Erythroblast (primary cell): ENCODE results near the gene IL12RB2.

Experiments
- DNase-seq, 2 experiments: peaks; one replicate each; lab custom pipeline; 2025; lab: John Stamatoyannopoulos, UW
- GATA1 ChIP-seq: IDR thresholded peaks from 2 replicates; pipeline ENCODE4 v1.6.1; 2011; ENCODE audit warnings: low read depth, mild to moderate bottlenecking, control low read depth, low read length, moderate library complexity
- POLR2A ChIP-seq: IDR thresholded peaks from 2 replicates; pipeline ENCODE4 v1.6.1; 2011; ENCODE audit warnings: mild to moderate bottlenecking, low read length

Gene IL12RB2

DNA sequence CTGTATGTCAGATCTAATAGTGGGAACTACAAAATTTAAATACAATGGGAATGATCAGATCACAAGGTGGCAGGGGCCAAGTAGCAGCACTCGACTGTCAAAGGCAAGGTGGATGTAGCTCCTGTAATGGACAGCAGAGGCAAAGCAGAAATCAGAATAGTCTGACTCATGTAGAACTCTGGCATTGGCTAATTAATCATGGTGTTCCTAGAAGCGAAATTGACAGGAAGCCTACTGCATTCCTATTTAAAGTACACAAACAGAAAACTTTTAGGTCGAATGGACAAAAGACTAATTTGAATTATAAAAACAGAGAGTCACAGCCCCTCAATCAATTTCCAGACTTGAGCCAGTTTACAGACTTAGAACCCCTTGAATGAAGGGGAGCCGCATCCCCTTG, 17.4 kb upstream of the IL12RB2 start:
- DNase-seq: no peak
- no peak for TF ChIP-seq GATA1
- TF ChIP-seq POLR2A: no peak

DNA sequence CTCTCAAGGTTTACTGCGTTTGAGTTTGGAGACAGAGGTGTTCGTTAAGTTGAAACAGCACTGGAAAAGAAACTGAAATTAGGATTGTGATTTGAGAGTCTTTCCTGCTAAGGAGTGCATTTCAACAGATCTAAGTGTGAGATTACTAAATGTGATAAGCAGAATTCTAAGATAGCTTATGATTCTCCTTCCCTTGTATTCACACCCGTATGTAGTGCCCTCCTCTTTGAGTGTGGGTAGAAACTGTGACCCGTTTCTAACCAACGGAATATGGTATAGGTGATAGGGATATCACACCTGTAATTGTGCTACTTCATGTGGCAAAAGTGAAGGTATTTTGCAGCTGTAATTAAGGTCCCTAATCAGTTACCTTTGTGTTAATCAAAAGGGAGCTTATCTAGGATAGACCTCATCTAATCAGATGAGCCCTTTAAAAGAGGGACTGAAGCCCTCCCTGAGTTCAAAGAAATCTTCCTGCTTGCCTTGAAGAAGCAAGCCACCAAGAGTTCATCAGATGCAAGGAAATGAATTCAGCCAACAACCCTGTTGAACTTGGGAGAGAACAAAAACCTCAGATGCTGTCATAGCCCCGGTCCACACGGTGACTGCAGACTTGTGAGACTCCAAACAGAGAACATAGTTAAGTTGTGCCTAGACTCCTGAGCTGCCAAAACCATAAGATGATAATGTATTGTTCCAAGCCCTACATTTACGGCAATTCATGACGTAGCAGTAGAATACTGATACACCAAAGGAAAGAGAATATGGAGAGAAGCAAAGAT, 12.6 kb upstream of the IL12RB2 start:
- TF ChIP-seq GATA1 (no peak), POLR2A (no peak)
- DNase-seq: no peak

DNA sequence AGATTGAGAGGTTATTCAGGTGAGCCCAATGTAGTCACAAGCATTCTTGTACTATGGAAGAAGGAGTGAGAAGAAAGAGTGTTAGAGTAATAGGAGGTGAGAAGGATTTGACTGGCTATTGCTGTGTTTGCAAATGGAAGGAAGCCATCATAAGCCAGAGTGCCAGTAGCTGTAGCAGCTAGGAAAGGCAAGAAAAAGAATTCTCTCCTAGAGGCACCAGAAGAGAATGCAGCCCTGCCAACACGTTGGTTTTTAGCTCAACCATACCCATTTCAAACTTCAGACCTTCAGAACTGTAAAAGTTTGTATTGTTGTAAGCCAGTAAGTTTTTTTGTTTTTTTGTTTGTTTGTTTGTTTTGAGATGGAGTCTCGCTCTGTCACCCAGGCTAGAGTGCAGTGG, 8.9 kb upstream of the IL12RB2 start:
- DNase-seq: no peak
- TF ChIP-seq GATA1: no peak

DNA sequence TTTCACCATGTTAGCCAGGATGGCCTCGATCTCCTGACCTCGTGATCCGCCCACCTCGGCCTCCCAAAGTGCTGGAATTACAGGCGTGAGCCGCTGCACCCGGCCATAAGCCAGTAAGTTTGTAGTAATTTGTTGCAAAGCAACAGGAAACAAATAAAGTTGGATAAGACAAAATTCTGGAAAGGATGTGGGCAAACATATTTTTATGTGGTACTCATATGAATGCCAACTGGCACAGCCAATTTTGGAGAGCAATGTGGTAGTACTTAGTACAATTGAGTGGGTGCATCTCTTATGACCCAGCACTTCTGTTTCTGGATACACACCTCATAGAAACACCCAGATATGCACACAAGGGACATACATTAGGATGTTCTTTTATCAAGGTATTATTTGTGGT, 8.4 kb upstream of the IL12RB2 start:
- DNase-seq: no peak
- TF ChIP-seq POLR2A (no peak), GATA1 (no peak)

DNA sequence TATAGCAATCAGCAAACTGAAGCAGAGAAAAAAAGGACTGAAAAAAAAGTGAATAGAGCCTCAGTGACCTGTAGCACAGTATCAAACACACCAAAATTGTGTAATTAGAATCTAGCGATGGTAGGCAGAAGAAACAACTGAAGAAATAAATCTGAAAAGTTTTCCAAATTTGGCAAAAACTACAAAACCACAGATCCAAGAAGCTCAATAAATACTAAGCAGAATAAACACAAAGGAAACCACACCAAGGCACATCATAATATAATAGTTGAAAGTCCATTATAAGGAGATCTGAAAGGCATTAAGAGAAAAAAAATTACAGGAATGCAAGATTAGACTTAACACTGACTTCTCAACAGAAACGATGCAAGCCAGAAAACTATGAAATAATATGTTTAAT, 7.1 kb upstream of the IL12RB2 start:
- DNase-seq: no peak

DNA sequence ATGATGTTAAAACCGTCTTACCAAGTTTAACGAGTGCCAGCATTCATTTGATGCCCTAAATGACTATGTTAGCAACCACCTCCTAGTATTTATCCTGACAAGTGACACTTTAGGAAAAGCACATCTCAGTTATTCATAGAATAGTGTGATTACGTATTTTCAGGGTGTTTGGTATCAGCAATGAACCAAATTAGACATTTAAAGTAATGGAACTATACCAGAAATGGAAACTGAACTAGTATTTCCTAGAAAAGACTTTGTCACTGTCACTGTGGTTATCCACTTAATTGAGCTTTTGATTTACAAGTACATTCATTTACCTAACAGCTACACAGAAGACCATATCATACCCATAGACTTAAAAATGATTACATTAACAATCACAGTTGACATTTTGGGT, 3.6 kb upstream of the IL12RB2 start:
- no peak for DNase-seq
- TF ChIP-seq POLR2A (no peak), GATA1 (no peak)

More for the DNA sequence above, 7.1 kb upstream of the IL12RB2 start:
- no peak for TF ChIP-seq GATA1
- TF ChIP-seq POLR2A: no peak

DNA sequence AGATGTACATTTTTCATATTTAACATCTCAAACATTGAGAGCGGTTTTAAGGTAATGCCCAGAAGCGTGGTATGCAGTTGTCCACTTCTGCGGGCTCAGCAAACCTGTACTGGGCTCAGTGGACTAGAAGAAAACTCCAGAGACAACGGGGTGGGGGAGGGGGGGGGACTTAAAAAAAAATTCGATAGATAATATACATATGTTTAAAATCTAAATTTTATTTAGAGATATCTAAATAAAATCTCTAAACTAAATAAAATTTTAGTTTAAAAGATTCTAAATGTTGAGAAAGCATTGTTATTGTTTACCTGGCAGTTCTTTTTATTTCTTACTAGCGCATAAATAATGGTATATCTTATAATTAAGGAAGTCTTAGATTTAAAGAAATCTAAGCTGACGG, 1.1 kb upstream of the IL12RB2 start:
- no peak for DNase-seq
- TF ChIP-seq POLR2A: no peak
- no peak for TF ChIP-seq GATA1

DNA sequence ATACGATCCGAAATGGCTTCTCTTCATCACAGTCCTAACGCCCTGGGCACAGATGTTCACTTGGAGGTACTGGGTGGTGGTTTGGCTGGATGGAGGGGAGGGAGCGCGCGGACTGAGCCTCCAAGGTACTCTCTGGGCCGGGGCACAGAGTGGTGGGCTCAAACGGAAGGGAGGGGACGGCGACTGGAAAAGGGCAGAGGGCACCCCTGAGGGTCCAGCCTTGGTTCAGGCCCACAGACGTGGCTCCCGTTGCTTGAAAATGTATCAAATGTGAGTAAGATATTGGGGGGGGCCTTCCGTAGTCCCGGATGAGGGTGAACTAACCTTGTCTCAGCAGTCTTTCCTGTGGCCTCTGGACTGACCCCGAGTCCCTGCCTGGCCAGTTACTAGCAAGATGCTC, 463 bp downstream of the IL12RB2 start:
- TF ChIP-seq POLR2A (no peak), GATA1 (no peak)
- DNase-seq: peak in 1 of 2 experiments; percentile 35

DNA sequence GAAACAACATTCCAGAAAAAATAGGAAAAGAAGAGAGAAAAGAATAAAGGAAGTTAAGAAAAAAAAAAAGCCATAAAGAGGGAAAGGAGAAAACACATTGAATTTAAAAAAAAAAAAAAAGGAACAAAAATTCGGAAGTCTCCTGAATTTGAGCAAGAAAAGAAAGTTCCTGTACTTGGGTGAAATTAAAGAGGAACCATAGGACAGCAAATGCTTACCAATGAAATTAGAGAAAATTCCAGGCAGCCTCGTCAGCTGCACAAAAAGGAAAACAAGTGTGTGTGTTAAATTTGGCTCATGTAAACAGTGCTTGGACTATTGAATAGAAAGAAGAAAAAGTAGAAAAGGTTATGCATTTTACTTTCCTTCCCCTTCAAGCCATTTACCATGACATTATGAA, 4.9 kb downstream of the IL12RB2 start:
- DNase-seq: no peak
- TF ChIP-seq GATA1: no peak
- no peak for TF ChIP-seq POLR2A

DNA sequence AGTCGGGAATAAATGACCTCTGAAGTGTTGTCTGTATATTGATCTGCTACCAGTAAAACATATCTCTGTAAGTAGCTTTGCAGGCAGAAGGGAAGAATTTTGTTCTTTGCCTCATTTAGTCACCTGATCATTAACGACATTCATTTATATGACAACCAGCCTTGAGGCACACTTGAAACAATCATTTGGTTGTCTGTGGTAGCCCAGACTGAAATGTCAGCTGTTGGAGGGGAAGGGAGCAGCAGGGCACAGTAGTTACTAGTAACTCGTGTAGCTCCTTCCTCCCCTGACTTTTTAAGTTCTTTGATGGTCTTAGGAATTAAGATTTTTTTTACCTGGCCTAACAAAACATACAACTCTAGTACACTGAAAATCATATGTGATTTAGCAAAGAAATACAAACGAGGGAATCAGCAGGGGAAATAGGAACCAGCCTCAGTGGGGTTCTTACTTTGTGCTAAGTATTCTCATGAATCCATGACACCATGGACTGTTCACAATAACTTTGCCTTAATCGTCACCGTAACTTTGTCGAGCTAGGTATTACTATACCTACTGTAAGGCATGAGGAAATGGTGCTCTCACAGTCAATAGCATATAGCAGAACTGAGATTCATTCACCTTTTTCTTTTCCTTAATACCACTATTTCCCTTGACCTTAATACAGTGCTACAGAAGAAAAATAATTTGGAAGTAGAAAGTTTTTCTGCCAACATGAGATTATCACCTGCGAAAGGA, 6.4 kb downstream of the IL12RB2 start:
- no peak for DNase-seq

DNA sequence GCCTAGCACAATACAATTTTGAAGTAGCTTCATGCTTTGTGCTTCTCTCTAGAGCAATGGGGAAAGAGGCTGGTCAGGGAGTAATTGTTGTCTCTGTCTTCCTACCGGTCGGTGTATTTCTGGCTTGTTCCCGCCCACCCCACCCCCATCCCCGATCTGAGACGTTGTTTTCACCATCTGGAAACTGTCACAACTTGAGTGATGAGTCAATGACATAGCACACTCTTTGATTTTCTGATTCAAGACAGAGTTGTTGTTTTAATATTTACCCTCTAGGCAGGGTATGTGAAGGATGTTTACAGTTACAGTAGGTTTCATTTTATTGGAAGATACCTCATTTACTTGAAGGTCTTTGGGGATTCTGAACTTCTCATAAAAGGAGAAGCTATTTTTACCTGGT, 7.0 kb downstream of the IL12RB2 start:
- DNase-seq: no peak
- TF ChIP-seq GATA1 (no peak), POLR2A (no peak)

More for the DNA sequence above, 6.4 kb downstream of the IL12RB2 start:
- TF ChIP-seq POLR2A (no peak), GATA1 (no peak)

DNA sequence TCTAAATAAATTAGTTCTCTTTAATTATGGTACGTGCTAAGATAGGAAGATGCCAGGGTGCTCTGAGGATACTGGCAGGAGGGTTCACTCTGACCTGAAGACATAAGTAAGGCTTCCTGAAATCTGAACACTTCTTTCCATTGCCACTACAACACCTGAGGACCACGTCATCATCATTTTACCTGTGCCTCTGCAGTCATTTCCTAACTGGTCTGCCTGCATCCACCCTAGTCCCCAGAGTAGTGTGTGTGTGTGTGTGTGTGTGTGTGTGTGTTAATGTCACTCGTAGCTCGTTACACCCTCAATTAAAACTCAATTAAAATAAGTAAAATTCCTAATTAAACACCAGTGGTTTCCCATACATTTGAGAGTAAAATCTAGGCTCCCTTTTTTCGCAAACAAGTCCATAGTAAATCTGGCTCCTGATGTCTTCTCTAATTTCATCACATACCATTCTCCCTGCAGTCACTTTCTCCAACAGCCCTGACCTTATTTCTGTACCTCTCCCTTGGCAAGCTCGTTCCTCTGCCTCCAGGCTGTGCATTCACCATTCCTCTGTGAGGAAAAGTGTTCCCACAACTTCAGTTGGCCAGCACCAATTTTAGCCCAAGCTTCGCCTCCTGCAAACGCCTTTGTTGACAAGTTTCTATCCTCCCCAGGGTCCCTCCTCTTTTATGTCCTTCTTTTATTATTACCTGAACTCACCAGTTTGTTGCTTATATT, 8.7 kb downstream of the IL12RB2 start:
- no peak for TF ChIP-seq GATA1
- no peak for TF ChIP-seq POLR2A
- no peak for DNase-seq

DNA sequence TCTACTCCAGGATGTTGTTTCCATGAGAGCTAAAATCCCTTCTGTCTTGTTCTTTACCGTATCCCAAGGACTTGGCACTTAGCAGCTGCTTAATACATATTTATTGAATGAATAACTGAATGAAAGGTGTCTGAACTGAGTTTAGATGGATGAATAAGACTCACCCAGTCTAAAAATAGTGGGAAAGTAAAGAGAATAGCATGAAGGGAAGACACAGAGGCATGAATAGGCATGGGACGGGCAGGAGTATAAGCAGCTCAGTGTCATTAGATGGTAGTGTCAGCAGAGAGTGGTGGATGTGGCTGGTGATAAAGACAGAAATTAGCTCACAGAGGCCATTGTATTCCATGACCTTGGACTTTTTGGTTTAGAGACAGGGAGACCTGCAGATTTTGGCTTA, 9.2 kb downstream of the IL12RB2 start:
- TF ChIP-seq POLR2A: no peak
- TF ChIP-seq GATA1: no peak
- DNase-seq: no peak

DNA sequence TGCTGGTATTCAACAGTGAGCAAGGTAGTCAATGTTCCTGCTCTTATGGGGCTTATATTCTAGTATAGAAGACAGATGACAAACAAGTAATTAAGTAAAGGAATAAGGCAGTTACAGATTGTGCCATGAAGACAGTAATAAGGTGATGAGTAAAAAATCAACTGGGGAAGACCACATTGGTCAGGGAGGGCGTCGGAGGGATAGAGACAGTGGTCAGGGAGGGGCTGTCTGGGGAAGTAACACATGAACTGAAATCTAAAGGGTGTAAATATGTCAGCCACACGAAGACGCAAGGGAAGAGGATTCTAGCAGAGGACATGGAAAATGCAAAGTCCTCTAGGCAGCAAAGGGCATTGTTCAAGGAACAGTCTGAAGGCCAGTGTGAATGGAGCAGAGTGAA, 10.1 kb downstream of the IL12RB2 start:
- DNase-seq: no peak
- no peak for TF ChIP-seq POLR2A
- no peak for TF ChIP-seq GATA1

DNA sequence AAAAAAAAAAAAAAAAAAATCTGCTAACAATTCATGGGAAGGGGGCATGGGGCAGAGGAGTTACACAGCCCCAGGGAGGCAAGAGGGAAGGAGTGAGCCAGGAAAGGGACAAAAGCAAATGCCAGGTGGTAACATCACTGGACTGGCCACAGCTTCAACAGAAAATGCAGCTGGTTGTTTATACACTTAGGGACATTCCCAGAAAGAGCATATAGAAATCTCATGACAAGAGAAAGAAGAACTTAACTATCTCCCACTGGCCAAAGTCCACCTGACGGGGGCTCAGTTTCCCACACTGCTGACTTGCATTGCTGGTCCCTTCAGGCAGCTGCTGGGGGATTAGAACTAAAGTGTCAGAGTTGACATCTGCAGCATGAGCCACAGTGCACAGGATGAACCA, 14.8 kb downstream of the IL12RB2 start:
- TF ChIP-seq POLR2A: no peak
- TF ChIP-seq GATA1: no peak
- DNase-seq: no peak
